ENCODE results near the gene WFDC2. TPM values are rescaled to one million over a fixed set of nuclear protein-coding genes. Genes with fewer than 3 reads are reported as not detected.

WFDC2 gene
- total RNA-seq, 2 donors from 2014 or later = 117 to 285 TPM

DNA sequence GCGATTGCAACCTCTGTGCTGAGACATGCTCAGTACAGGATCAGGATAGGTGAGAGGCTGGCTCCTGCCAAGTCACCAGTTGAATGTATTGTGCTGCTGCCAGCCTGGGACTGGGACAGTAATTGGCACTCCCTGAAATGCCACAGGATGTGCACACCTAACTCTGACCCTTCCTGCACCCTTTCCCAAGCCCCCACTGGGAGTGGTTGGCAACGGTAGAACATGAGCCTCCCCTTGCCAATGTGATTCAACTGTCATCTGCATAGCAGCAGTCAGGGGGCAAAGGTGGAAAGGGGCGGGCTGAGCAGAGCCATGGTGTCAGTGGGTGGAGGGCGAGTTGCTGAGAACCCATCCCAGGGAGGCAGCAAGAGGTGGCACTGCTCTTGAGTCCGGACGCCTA, 30.5 kb downstream of the WFDC2 start:
- DNase-seq = peak; percentile 85
- intact Hi-C loops (cut with DNase I) = no loop called here
- Histone ChIP-seq H3K9me3 (no peaks in the 10 kb centered on the region), H3K4me3 (no peak overlapping the region), H3K9ac (ENCODE audit: low read depth in 2 of 2, low read length in 2 of 2) (no peak overlapping the region), H3K27ac (no peak overlapping the region), H3K27me3 (no peaks in the 10 kb centered on the region), H3K4me1 (peaks cover 4% of the 10 kb centered on the region), H3K36me3 (no peaks in the 10 kb centered on the region)
- TF ChIP-seq, protein P1, sequence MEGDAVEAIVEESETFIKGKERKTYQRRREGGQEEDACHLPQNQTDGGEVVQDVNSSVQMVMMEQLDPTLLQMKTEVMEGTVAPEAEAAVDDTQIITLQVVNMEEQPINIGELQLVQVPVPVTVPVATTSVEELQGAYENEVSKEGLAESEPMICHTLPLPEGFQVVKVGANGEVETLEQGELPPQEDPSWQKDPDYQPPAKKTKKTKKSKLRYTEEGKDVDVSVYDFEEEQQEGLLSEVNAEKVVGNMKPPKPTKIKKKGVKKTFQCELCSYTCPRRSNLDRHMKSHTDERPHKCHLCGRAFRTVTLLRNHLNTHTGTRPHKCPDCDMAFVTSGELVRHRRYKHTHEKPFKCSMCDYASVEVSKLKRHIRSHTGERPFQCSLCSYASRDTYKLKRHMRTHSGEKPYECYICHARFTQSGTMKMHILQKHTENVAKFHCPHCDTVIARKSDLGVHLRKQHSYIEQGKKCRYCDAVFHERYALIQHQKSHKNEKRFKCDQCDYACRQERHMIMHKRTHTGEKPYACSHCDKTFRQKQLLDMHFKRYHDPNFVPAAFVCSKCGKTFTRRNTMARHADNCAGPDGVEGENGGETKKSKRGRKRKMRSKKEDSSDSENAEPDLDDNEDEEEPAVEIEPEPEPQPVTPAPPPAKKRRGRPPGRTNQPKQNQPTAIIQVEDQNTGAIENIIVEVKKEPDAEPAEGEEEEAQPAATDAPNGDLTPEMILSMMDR (IDR thresholded peaks at IDR 0.05) = no peak

DNA sequence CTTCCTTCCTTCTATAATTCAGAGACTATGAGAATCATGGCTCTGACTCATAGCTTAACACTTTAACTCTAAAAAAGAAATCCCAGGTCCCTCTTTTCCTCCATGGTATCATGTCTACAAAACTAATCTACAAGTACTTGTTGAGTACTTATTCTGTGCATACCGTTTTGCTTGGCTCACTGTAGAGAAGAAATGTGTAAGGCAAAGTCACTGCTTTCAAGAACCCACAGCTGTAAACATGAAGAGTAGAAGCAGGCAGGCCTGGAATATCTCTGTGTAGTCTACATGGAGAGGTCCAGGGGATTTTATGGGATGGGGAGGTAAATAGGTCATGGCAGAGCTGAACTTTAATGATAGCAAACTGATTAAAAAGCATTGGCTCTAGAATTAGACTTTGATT, 32.0 kb downstream of the WFDC2 start:
- H3K27me3 ChIP-seq = no peaks in the 10 kb centered on the region
- H3K9me3 ChIP-seq = no peaks in the 10 kb centered on the region
- peaks cover 4% of the 10 kb centered on the region for H3K4me1 ChIP-seq
- H3K36me3 ChIP-seq = no peaks in the 10 kb centered on the region
- intact Hi-C loops (cut with DNase I) = no loop called here
- H3K9ac ChIP-seq (ENCODE audit: low read depth in 2 of 2, low read length in 2 of 2) = no peak overlapping the region
- TF ChIP-seq, protein P1 (IDR thresholded peaks at IDR 0.05) = no peak
- H3K27ac ChIP-seq = no peak overlapping the region
- no peak overlapping the region for H3K4me3 ChIP-seq
- DNase-seq = no peak

DNA sequence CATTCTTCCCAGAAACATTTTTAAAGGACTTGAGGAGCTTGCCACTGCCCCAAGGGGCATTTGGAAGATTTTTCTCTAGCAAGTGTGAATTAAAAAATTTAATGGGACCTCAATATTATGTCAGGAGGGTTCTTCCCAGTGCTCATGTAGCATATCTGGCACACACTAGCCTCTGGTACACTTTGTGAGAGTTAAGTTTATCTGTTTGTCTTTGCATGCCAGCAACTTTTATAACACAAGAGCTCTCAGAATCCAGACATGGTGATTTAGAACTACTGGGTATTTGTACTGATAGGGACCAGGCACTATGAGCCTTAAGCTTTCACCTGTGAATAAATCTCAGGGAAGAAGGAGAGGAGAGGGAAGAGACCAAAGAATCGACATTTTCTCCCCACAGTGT, 33.0 kb downstream of the WFDC2 start:
- no peaks in the 10 kb centered on the region for H3K27me3 ChIP-seq
- intact Hi-C loops (cut with DNase I) = no loop called here

DNA sequence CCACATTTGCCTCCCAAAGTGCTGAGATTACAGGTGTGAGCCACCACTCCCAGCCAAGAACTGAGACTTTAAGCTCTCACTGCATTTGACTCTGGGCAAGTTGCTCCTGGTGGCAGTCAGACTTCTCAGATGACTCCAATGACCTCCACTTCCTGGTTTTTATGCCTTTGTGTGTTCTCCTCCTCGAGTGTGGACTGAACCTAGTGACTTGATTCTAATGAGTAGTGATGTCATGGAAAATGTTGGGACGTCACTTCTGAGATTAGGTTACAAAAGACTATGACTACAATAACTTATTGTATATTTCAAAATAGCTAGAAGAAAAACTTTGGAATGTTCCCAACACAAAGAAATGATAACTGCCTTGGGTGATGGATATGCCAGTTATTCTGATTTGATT, 33.9 kb downstream of the WFDC2 start:
- intact Hi-C loops (cut with DNase I) = no loop called here
- Histone ChIP-seq H3K4me1 (peaks cover 4% of the 10 kb centered on the region), H3K27me3 (no peaks in the 10 kb centered on the region), H3K9ac (ENCODE audit: low read depth in 2 of 2, low read length in 2 of 2) (no peak overlapping the region), H3K27ac (no peak overlapping the region), H3K36me3 (no peaks in the 10 kb centered on the region), H3K4me3 (no peak overlapping the region), H3K9me3 (no peaks in the 10 kb centered on the region)
- TF ChIP-seq, protein P1 (IDR thresholded peaks at IDR 0.05) = no peak
- DNase-seq = no peak

More for the DNA sequence above, 33.0 kb downstream of the WFDC2 start:
- no peaks in the 10 kb centered on the region for H3K9me3 ChIP-seq
- TF ChIP-seq, protein P1 (IDR thresholded peaks at IDR 0.05) = no peak
- H3K36me3 ChIP-seq = no peaks in the 10 kb centered on the region
- H3K9ac ChIP-seq (ENCODE audit: low read depth in 2 of 2, low read length in 2 of 2) = no peak overlapping the region
- H3K4me1 ChIP-seq = peaks cover 4% of the 10 kb centered on the region
- H3K27ac ChIP-seq = no peak overlapping the region
- no peak overlapping the region for H3K4me3 ChIP-seq
- DNase-seq = no peak

DNA sequence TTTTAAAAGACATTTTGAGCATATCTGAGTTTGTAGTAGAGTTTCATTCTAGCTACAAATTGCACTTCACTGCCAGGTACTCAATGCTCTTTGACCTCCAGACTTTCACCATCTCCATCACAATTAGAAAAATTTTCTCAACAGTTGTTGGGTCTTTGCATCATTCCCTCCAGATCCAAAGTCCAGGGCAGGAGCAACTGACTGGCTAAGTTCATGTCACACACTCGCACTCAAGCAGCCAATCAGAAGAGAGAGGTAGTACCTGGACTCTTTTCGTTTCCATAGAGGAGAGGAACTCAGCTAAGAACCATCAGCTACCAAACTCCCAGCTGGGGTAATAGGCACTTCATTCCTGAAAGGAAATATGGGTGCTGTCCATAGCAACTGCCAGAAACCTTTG, 36.8 kb downstream of the WFDC2 start:
- Histone ChIP-seq H3K36me3 (no peaks in the 10 kb centered on the region), H3K9ac (ENCODE audit: low read depth in 2 of 2, low read length in 2 of 2) (no peak overlapping the region), H3K27ac (no peak overlapping the region), H3K27me3 (no peaks in the 10 kb centered on the region), H3K4me1 (no peaks in the 10 kb centered on the region), H3K4me3 (no peak overlapping the region), H3K9me3 (no peaks in the 10 kb centered on the region)
- TF ChIP-seq, protein P1 (IDR thresholded peaks at IDR 0.05) = no peak
- DNase-seq = no peak
- intact Hi-C loops (cut with DNase I) = no loop called here
